B cell (primary cell): ENCODE data around the gene SIK1. TPM values are rescaled to one million over a fixed set of nuclear protein-coding genes. Genes with fewer than 3 reads are reported as not detected.

Experiments
- ATAC-seq: fragments of 200-7000 bp; cut with Tn5 transposase; one replicate; pipeline ENCODE4 v1.10.0; 2021; ENCODE audit warnings: low read depth, mild to moderate bottlenecking, moderate number of reproducible peaks, moderate library complexity
- CTCF ChIA-PET: fragments of 350-600 bp; sonication (Branson Sonifier 250); formaldehyde crosslinking; loops from one replicate; lab custom pipeline; 2021; ENCODE audit warnings: antibody characterized with exemption, inconsistent platforms; lab: Charles Lee
- POLR2A ChIA-PET: fragments of 350-600 bp; sonication (Branson Sonifier 250); formaldehyde crosslinking; loops from one replicate; lab custom pipeline; 2021; ENCODE audit warnings: antibody characterized with exemption; lab: Charles Lee
- DNase-seq: peaks from one replicate; pipeline ENCODE4 v3.0.0; 2013
- H2AFZ ChIP-seq: 2 replicates; pipeline ENCODE4 v1.6.1; 2012; ENCODE audit warnings: mild to moderate bottlenecking, low read depth, low read length; ENCODE audit not compliant: insufficient read depth, poor library complexity, severe bottlenecking
- H3K27ac ChIP-seq, 2 donors: 1 replicate in 1 of 2; 2 replicates in 1 of 2; pipeline ENCODE4 v1.5.1; 2012 to 2013; ENCODE audit warnings: low read length in 2 of 2, mild to moderate bottlenecking in 2 of 2, moderate library complexity in 1 of 2
- H3K27me3 ChIP-seq, 4 experiments: fragments of 200-600 bp in 1 of 4; sonication (generic) in 1 of 4; replicated peaks in 1 of 4; 1 replicate in 2 of 4; 2 replicates in 2 of 4; pipeline versions ENCODE4 v1.6.1 to v1.7.0; 2013 to 2016; ENCODE audit warnings: low read length in 3 of 4, mild to moderate bottlenecking in 2 of 4, mixed read lengths in 1 of 4, moderate library complexity in 1 of 4; ENCODE audit not compliant: insufficient read depth in 4 of 4, control insufficient read depth in 3 of 4; ENCODE audit errors: control extremely low read depth in 1 of 4
- H3K36me3 ChIP-seq, 2 experiments: replicated peaks in 1 of 2; 1 replicate in 1 of 2; 2 replicates in 1 of 2; pipeline versions ENCODE4 v1.6.1 to v1.7.1; 2013; ENCODE audit warnings: low read length in 1 of 2; ENCODE audit not compliant: insufficient read depth in 2 of 2, control insufficient read depth in 1 of 2; ENCODE audit errors: control extremely low read depth in 1 of 2, extremely low read depth in 1 of 2
- H3K4me1 ChIP-seq, 2 donors: fragments of 200-600 bp in 1 of 2; sonication (generic) in 1 of 2; 1 replicate in 1 of 2; 2 replicates in 1 of 2; pipeline versions ENCODE4 v1.5.1 to v1.6.1; 2013 to 2017; ENCODE audit warnings: low read length in 2 of 2; ENCODE audit not compliant: control insufficient read depth in 2 of 2, insufficient read depth in 2 of 2
- H3K4me2 ChIP-seq: replicated peaks from 2 replicates; pipeline ENCODE3; 2012; ENCODE audit warnings: mild to moderate bottlenecking, low read depth, low read length; ENCODE audit not compliant: poor library complexity, severe bottlenecking
- H3K4me3 ChIP-seq, 5 experiments: fragments of 200-600 bp in 1 of 5; sonication (generic) in 1 of 5; 1 replicate in 3 of 5; 2 replicates in 2 of 5; pipeline versions ENCODE4 v1.5.1 to v1.7.0; 2011 to 2016; ENCODE audit warnings: low read length in 4 of 5, mild to moderate bottlenecking in 4 of 5, low read depth in 2 of 5, control low read depth in 1 of 5, moderate library complexity in 1 of 5; ENCODE audit not compliant: insufficient read depth in 1 of 5; ENCODE audit errors: control extremely low read depth in 1 of 5, extremely low read depth in 1 of 5
- H3K79me2 ChIP-seq: fragments of 200-600 bp; sonication (generic); one replicate; pipeline ENCODE4 v1.6.0; 2016; ENCODE audit warnings: low read length; ENCODE audit not compliant: control insufficient read depth, insufficient read depth
- H3K9ac ChIP-seq: fragments of 200-600 bp; sonication (generic); 2 replicates; pipeline ENCODE4 v1.6.1; 2017; ENCODE audit warnings: mild to moderate bottlenecking, low read length, moderate library complexity
- H3K9me3 ChIP-seq, 3 donors: one replicate each; pipeline versions ENCODE4 v1.6.1 to v1.7.1; 2013; ENCODE audit warnings: low read length in 2 of 3; ENCODE audit not compliant: control insufficient read depth in 2 of 3, insufficient read depth in 1 of 3; ENCODE audit errors: control extremely low read depth in 1 of 3
- H4K20me1 ChIP-seq: 2 replicates; pipeline ENCODE4 v1.6.0; 2012; ENCODE audit warnings: mild to moderate bottlenecking, low read length; ENCODE audit not compliant: insufficient read depth, control insufficient read depth, poor library complexity, severe bottlenecking
- H3K27ac Mint-ChIP-seq: one replicate; pipeline ENCODE4 v1.8.0; 2021; ENCODE audit warnings: mixed read lengths
- H3K27me3 Mint-ChIP-seq: one replicate; pipeline ENCODE4 v1.8.0; 2021; ENCODE audit warnings: mixed read lengths
- H3K4me1 Mint-ChIP-seq: one replicate; pipeline ENCODE4 v1.8.0; 2021; ENCODE audit warnings: mixed read lengths
- H3K4me3 Mint-ChIP-seq: one replicate; pipeline ENCODE4 v1.8.0; 2021; ENCODE audit warnings: mixed read lengths
- H3K9me3 Mint-ChIP-seq: one replicate; pipeline ENCODE4 v1.8.0; 2022; ENCODE audit warnings: mixed read lengths; ENCODE audit not compliant: insufficient read depth
- EZH2 ChIP-seq: IDR thresholded peaks from 2 replicates; pipeline ENCODE4 v1.6.1; 2012; ENCODE audit warnings: borderline replicate concordance, low read depth, mild to moderate bottlenecking, moderate library complexity, low read length; ENCODE audit not compliant: insufficient read depth, poor library complexity, severe bottlenecking
- WGBS: methylation state at CpG from one replicate; pipeline ENCODE4 v1.1.5; 2013; ENCODE audit warnings: missing lambda C conversion rate; ENCODE audit not compliant: insufficient coverage; 5-methylcytosine and 5-hydroxymethylcytosine counted together
- intact Hi-C: fragments of 100-400 bp; cut with micrococcal nuclease; formaldehyde crosslinking; loops from one replicate; pipeline ENCODE4 v1.10.0; 2022
- polyA plus RNA-seq: library from polyadenylated mRNA; depleted of rRNA; stranded (reverse); fragments of >200 nt; gene quantifications from 2 replicates; pipeline ENCODE4 v1.2.3, GENCODE V29; 2012
- total RNA-seq, 2 donors: library from RNA; stranded (reverse); fragments of 120-200 nt in 1 of 2; gene quantifications; 1 replicate in 1 of 2; 2 replicates in 1 of 2; pipeline versions ENCODE4 v1.2.3 to v1.2.4, GENCODE V29; 2013 to 2022
- TF ChIP-seq, protein P1 (sequence below): fragments of 200-600 bp; IDR thresholded peaks from one replicate; pipeline ENCODE4 v1.8.0; 2022; ENCODE audit warnings: antibody characterized with exemption, mild to moderate bottlenecking

Gene SIK1
- total and polyA plus RNA-seq, 2 donors (not counting 1 experiment from before 2014, with no cell fraction given): 97.7 to 155 TPM

DNA sequence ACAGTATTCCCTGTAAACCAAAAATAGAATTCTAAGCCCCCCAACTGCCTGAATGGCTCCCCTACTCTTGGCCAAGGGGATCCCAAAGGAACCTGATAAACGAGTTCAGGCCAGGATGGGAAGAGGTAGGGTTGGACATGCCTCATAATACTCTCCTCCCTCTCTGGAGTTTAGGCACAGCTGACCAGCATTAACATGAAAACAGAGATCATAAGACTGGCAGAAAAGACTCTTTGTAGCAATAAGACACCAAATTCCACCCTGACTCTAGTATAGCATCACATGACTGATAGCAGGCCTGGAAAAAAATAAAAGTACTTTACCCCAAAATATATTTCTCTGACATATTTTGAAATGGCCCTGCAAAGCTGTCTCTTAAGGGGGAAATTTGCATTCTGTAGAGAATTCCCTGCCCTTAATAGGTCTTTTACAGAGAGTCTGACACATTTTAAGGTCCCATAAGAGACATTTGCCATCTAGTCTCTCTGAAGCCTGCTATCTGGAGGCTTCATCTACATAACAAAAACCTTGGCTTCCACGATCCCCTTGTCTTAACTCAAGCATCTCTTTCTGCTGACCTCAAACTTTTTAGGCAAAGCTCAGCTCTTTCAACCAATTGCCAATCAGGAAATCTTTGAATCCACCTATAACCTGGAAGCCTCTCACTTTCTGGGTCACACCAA lies 55.9 kb downstream of the SIK1 start:
- ChIA-PET POLR2A (no interaction called here), CTCF (no interaction called here)
- ATAC-seq: no peak
- peaks cover 0 to 22% of the 10 kb centered on the region in 2 donors for H3K4me1 ChIP-seq
- peak overlapping the region in 1 of 2 donors; percentile 16 for H3K27ac ChIP-seq
- no peak for DNase-seq
- Mint-ChIP-seq H3K27ac (peak overlapping the region; percentile 79), H3K9me3 (no peaks in the 10 kb centered on the region), H3K27me3 (no peaks in the 10 kb centered on the region), H3K4me1 (peaks cover 32% of the 10 kb centered on the region), H3K4me3 (peak overlapping the region; percentile 11)
- no peak overlapping the region for H3K4me2 ChIP-seq
- no peaks in the 10 kb centered on the region for H3K36me3 ChIP-seq
- H3K9me3 ChIP-seq: no peaks in the 10 kb centered on the region
- whole genome bisulfite sequencing: 80% methylated on average over 1 of the region's 2 CpGs
- H3K79me2 ChIP-seq: no peaks in the 10 kb centered on the region
- intact Hi-C loops: no loop called here
- no peak overlapping the region for H3K4me3 ChIP-seq
- H3K9ac ChIP-seq: no peak overlapping the region
- no peak overlapping the region for H2AFZ ChIP-seq
- TF ChIP-seq, protein P1, sequence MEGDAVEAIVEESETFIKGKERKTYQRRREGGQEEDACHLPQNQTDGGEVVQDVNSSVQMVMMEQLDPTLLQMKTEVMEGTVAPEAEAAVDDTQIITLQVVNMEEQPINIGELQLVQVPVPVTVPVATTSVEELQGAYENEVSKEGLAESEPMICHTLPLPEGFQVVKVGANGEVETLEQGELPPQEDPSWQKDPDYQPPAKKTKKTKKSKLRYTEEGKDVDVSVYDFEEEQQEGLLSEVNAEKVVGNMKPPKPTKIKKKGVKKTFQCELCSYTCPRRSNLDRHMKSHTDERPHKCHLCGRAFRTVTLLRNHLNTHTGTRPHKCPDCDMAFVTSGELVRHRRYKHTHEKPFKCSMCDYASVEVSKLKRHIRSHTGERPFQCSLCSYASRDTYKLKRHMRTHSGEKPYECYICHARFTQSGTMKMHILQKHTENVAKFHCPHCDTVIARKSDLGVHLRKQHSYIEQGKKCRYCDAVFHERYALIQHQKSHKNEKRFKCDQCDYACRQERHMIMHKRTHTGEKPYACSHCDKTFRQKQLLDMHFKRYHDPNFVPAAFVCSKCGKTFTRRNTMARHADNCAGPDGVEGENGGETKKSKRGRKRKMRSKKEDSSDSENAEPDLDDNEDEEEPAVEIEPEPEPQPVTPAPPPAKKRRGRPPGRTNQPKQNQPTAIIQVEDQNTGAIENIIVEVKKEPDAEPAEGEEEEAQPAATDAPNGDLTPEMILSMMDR: no peak
- no peak for TF ChIP-seq EZH2
- H3K27me3 ChIP-seq: no peaks in the 10 kb centered on the region
- H4K20me1 ChIP-seq: no peaks in the 10 kb centered on the region

DNA sequence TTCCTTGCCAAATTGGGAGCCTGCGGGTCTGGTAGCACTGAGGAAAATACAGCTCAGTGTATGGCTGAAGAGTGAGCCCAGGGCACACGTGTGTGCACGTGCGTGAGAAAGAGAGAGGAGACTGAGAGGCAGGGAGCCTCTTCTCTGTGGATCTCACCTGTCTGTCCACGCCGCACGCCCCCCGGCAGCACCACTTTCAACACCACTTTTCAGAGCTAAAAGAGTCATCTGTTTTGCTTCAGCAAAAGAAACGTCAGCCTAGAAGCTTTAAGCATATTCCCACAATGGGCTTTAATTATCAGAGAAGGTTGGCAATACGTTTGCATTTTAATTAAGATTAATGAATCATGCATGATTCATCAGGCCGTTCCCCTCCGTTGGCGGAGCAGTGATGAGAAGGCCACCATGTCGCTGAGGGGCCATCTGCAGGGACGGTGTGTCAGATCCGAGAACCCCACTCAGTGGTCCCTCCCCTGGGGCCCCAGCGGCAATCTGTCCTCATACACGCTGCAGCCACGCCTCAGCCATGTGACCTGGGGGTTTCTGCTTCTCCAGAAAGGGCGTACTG lies 56.8 kb downstream of the SIK1 start:
- no peaks in the 10 kb centered on the region for H3K79me2 ChIP-seq
- peaks cover 32% of the 10 kb centered on the region for H3K4me1 Mint-ChIP-seq
- H3K27ac Mint-ChIP-seq: peak overlapping the region; percentile 79
- peak; percentile 71 for ATAC-seq
- peak overlapping the region; percentile 29 for H3K4me2 ChIP-seq
- no peak overlapping the region for H3K9ac ChIP-seq
- no peak overlapping the region for H3K4me3 ChIP-seq
- no peaks in the 10 kb centered on the region for H4K20me1 ChIP-seq
- TF ChIP-seq, protein P1: no peak
- TF ChIP-seq EZH2: no peak
- ChIA-PET POLR2A (no interaction called here), CTCF (no interaction called here)
- no peaks in the 10 kb centered on the region for H3K36me3 ChIP-seq
- H3K9me3 ChIP-seq: no peaks in the 10 kb centered on the region
- H3K4me3 Mint-ChIP-seq: peak overlapping the region; percentile 58
- peaks cover 0 to 22% of the 10 kb centered on the region in 2 donors for H3K4me1 ChIP-seq
- H3K9me3 Mint-ChIP-seq: no peaks in the 10 kb centered on the region
- no peak overlapping the region for H2AFZ ChIP-seq
- WGBS: 91% methylated on average over 17 of the region's 20 CpGs
- intact Hi-C loops: no loop called here
- no peaks in the 10 kb centered on the region for H3K27me3 Mint-ChIP-seq
- no peaks in the 10 kb centered on the region for H3K27me3 ChIP-seq
- peak overlapping the region in 1 of 2 donors; percentile 10 for H3K27ac ChIP-seq
- DNase-seq: peak; percentile 58
